Subcutaneous abdominal adipose tissue (tissue), 5 donors: Measurements from ENCODE around the gene ITPRID2.

Experiments used
- H3K27ac ChIP-seq: one replicate; pipeline ENCODE4 v1.7.0; 2013; ENCODE audit warnings: low read depth, mild to moderate bottlenecking, inconsistent platforms, low read length, moderate library complexity
- H3K27me3 ChIP-seq, 5 donors: one replicate each; pipeline ENCODE4 v1.7.0; 2013; ENCODE audit warnings: low read length in 5 of 5, inconsistent platforms in 1 of 5; ENCODE audit not compliant: control insufficient read depth in 5 of 5, insufficient read depth in 4 of 5
- H3K36me3 ChIP-seq, 5 donors: one replicate each; pipeline ENCODE4 v1.7.0; 2013; ENCODE audit warnings: low read length in 5 of 5; ENCODE audit not compliant: control insufficient read depth in 5 of 5, insufficient read depth in 5 of 5
- H3K4me1 ChIP-seq, 5 donors: one replicate each; pipeline ENCODE4 v1.7.0; 2013; ENCODE audit warnings: low read length in 5 of 5, mild to moderate bottlenecking in 3 of 5, moderate library complexity in 1 of 5; ENCODE audit not compliant: control insufficient read depth in 5 of 5, insufficient read depth in 5 of 5
- H3K4me3 ChIP-seq, 5 donors: one replicate each; pipeline ENCODE4 v1.7.0; 2013; ENCODE audit warnings: low read length in 5 of 5, low read depth in 1 of 5
- H3K9ac ChIP-seq, 5 donors: one replicate each; pipeline ENCODE4 v1.7.0; 2013; ENCODE audit warnings: low read length in 5 of 5, mild to moderate bottlenecking in 4 of 5, moderate library complexity in 3 of 5
- H3K9me3 ChIP-seq, 5 donors: one replicate each; pipeline ENCODE4 v1.7.0; 2013; ENCODE audit warnings: low read length in 5 of 5; ENCODE audit not compliant: control insufficient read depth in 5 of 5
- donor health status: healthy.
- donor health status: healthy.
- donor health status: healthy.
- donor health status: healthy.
- donor health status: healthy.

Gene ITPRID2

GRCh38 chr2:181853696-181854095 lies 37.8 kb upstream of the ITPRID2 start:
- Histone ChIP-seq H3K27ac (no peak overlapping the region), H3K4me3 (no peak overlapping the region), H3K36me3 (no peaks in the 10 kb centered on the region), H3K9me3 (no peaks in the 10 kb centered on the region), H3K4me1 (peaks cover 0 to 4% (median 0%) of the 10 kb centered on the region in 5 donors), H3K27me3 (no peaks in the 10 kb centered on the region), H3K9ac (no peak overlapping the region)

GRCh38 chr2:181857483-181857882 lies 34.0 kb upstream of the ITPRID2 start:
- H3K9me3 ChIP-seq: no peaks in the 10 kb centered on the region
- H3K27ac ChIP-seq: no peak overlapping the region
- H3K4me3 ChIP-seq: no peak overlapping the region
- H3K9ac ChIP-seq: no peak overlapping the region
- no peaks in the 10 kb centered on the region for H3K36me3 ChIP-seq
- no peaks in the 10 kb centered on the region for H3K4me1 ChIP-seq
- H3K27me3 ChIP-seq: no peaks in the 10 kb centered on the region

DNA sequence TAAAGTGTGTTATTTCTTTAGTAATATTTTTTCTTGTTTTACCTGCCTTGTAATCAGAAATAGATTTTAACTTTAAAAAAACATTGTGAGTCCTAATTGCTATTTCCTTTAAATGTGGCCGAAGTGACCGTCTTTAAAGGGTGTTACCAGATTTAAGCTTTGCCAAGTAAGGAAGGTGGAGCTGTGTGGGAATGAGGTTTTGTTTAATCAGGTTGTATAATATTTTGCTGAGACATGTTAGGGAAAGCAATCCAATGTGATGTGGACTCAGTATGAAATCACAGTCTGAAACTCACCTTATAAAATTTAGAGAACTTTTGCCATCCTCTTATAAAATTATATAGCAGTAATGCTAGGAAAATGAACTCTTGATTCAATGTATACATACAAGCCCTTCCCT lies 32.9 kb upstream of the ITPRID2 start:
- Histone ChIP-seq H3K27ac (no peak overlapping the region), H3K9ac (no peak overlapping the region), H3K27me3 (no peaks in the 10 kb centered on the region), H3K4me1 (no peaks in the 10 kb centered on the region), H3K36me3 (no peaks in the 10 kb centered on the region), H3K4me3 (no peak overlapping the region), H3K9me3 (no peaks in the 10 kb centered on the region)

GRCh38 chr2:181859123-181859522 lies 32.4 kb upstream of the ITPRID2 start:
- H3K27me3 ChIP-seq: no peaks in the 10 kb centered on the region
- H3K4me1 ChIP-seq: no peaks in the 10 kb centered on the region
- H3K4me3 ChIP-seq: no peak overlapping the region
- H3K9ac ChIP-seq: no peak overlapping the region
- H3K9me3 ChIP-seq: no peaks in the 10 kb centered on the region
- no peak overlapping the region for H3K27ac ChIP-seq
- no peaks in the 10 kb centered on the region for H3K36me3 ChIP-seq

GRCh38 chr2:181859803-181860202 lies 31.7 kb upstream of the ITPRID2 start:
- H3K27ac ChIP-seq: no peak overlapping the region
- no peaks in the 10 kb centered on the region for H3K36me3 ChIP-seq
- no peaks in the 10 kb centered on the region for H3K9me3 ChIP-seq
- H3K27me3 ChIP-seq: no peaks in the 10 kb centered on the region
- H3K9ac ChIP-seq: no peak overlapping the region
- no peak overlapping the region for H3K4me3 ChIP-seq
- H3K4me1 ChIP-seq: no peaks in the 10 kb centered on the region

DNA sequence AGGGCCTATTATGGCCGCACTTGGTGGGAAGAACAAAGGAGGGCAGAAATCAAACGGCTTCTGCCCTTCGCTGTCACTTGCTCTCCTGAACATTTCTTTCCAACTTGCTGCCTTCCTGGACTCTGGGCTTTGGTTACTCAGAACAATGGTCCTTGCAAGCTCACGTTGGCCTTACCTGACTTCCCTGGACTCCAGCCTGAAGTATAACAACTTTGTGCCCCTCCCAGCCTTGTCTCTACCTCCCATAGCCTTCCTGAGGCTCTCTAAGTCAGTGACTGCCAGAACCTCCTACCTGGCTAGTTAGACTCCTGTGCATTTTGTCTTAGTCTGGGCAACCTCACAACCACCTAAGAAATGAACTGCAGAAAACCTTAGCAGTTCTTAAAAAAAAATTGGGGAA lies 30.2 kb upstream of the ITPRID2 start:
- H3K9me3 ChIP-seq: no peaks in the 10 kb centered on the region
- H3K9ac ChIP-seq: no peak overlapping the region
- no peak overlapping the region for H3K4me3 ChIP-seq
- no peaks in the 10 kb centered on the region for H3K36me3 ChIP-seq
- no peaks in the 10 kb centered on the region for H3K4me1 ChIP-seq
- no peaks in the 10 kb centered on the region for H3K27me3 ChIP-seq
- H3K27ac ChIP-seq: no peak overlapping the region

DNA sequence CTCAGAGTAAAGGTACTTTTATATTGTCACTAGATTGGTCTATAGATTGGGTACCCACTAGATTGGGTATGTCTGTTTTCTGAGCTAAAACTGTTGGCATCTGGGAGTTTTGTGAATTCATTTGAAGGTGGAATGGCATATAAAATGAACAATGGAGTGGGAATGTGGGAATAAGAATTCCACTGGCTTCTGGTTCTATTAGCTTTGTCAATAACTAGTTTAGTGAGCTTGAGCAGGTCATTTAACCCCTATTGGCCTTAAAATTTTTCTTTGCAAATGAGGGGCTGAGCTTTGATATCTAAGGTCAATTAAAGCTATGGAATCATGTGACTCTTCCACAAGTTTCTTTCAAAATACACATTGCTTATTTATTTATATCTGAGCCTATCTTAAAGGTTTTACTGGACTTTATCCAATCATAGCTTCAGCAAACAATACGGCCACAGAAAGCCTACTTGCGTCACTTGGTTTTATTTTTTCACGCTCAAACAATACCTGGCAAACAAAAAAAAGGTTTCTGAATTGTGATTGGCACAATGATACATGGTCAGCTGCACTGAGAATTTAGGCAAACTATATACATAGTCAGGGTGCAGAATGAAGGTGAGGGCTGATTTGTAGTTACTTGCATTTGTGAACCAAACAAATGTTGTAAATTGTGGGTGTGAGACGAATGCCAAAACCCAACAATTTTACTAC lies 28.8 kb upstream of the ITPRID2 start:
- Histone ChIP-seq H3K27ac (no peak overlapping the region), H3K9ac (no peak overlapping the region), H3K9me3 (no peaks in the 10 kb centered on the region), H3K27me3 (no peaks in the 10 kb centered on the region), H3K4me3 (no peak overlapping the region), H3K4me1 (no peaks in the 10 kb centered on the region), H3K36me3 (no peaks in the 10 kb centered on the region)

- H3K9ac ChIP-seq: no peak overlapping the region
- H3K27ac ChIP-seq: no peak overlapping the region
- H3K27me3 ChIP-seq: no peaks in the 10 kb centered on the region
- no peaks in the 10 kb centered on the region for H3K36me3 ChIP-seq
- no peak overlapping the region for H3K4me3 ChIP-seq
- H3K9me3 ChIP-seq: no peaks in the 10 kb centered on the region
- H3K4me1 ChIP-seq: no peaks in the 10 kb centered on the region
Measured at GRCh38 chr2:181872178-181872577, 19.4 kb upstream of the ITPRID2 start.

GRCh38 chr2:181876614-181877063 lies 14.9 kb upstream of the ITPRID2 start:
- H3K4me1 ChIP-seq: no peaks in the 10 kb centered on the region
- H3K4me3 ChIP-seq: no peak overlapping the region
- no peaks in the 10 kb centered on the region for H3K9me3 ChIP-seq
- H3K9ac ChIP-seq: no peak overlapping the region
- H3K27ac ChIP-seq: no peak overlapping the region
- no peaks in the 10 kb centered on the region for H3K27me3 ChIP-seq
- H3K36me3 ChIP-seq: no peaks in the 10 kb centered on the region

DNA sequence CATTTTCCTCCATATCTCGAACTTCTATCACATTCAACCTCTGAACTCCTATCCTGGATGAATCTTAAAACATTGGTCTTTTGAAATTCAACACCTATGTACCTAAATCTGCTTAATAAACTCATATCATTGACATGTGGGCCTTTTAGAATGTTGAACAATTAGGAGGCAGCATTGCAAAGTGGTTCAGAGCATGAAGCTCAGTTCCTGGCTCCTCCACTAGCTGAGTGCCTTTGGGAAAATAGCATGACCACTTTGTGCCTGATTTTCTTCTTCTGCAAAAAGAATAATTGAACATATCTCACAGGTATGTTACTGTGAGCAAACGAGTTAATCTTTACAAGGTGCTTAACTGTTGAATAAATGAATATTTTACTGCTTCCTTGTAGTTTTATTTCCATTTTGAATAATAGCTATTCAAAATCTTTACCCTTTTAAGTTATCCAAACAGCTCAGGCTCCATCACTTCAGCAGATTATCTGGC lies 14.3 kb upstream of the ITPRID2 start:
- Histone ChIP-seq H3K36me3 (no peaks in the 10 kb centered on the region), H3K4me1 (no peaks in the 10 kb centered on the region), H3K9ac (no peak overlapping the region), H3K4me3 (no peak overlapping the region), H3K27ac (no peak overlapping the region), H3K9me3 (no peaks in the 10 kb centered on the region), H3K27me3 (no peaks in the 10 kb centered on the region)
